ENCODE measurements around the gene BMF.

DNA sequence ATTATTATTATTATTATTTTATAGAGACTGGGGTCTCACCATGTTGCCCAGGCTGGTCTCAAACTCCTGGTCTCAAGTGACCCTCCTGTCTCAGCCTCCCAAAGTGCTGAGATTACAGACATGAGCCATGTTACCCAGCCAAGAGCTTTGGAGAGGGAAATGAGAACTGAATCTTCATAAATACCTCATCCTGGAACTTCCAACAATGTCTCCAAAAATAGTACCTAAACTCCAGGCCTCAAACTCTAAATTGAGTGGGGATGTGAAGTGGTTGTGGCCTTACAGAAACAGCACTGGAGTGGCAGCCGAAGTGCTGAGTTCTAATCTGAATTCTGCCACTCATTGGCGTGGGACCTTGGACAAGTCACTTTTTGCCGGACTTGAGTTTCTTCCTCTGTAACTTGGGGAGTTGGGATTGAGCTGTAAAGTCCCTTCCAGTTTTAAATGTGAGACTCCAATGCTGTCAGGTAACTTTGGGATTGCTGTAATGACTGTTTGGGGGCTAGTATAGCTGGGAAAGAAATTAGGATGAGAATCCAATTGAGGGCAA, 59.7 kb downstream of the BMF start:
- TF ChIP-seq POLR2A (IDR thresholded peaks at IDR 0.05), result no peak
- TF ChIP-seq CTCF (IDR thresholded peaks at IDR 0.05), result no peak
- no peak for TF ChIP-seq EP300 (IDR thresholded peaks at IDR 0.05)

Measured in upper lobe of left lung (tissue), 4 donors.